ENCODE data around the gene CDKAL1. TPM values are rescaled to one million over a fixed set of nuclear protein-coding genes. Genes with fewer than 3 reads are reported as not detected.

The CDKAL1 gene
- total and polyA plus RNA-seq, 4 donors, result 2.0 to 12.9 (median 6.7) TPM

- 45% methylated on average over 4 of the region's 4 CpGs for WGBS
- peaks cover 0 to 7% (median 3%) of the 10 kb centered on the region in 4 donors for H3K4me1 ChIP-seq (ENCODE audit: control insufficient read depth in 4 of 4, insufficient read depth in 4 of 4, low read length in 3 of 4)
- H3K27ac ChIP-seq (ENCODE audit: low read depth in 1 of 2, low read length in 2 of 2), result peak overlapping the region in 1 of 2 donors; percentile 11
- no peaks in the 10 kb centered on the region for H3K27me3 ChIP-seq (ENCODE audit: control insufficient read depth in 4 of 4, insufficient read depth in 4 of 4, low read length in 3 of 4)
- H3K9ac ChIP-seq (ENCODE audit: low read depth in 1 of 2, low read length in 2 of 2), result no peak overlapping the region
- no peaks in the 10 kb centered on the region for H3K9me3 ChIP-seq (ENCODE audit: control insufficient read depth in 4 of 4, low read length in 3 of 4)
- no peaks in the 10 kb centered on the region for H3K36me3 ChIP-seq (ENCODE audit: control insufficient read depth in 4 of 4, insufficient read depth in 3 of 4, low read depth in 1 of 4, low read length in 3 of 4)
- DNase-seq (ENCODE audit: low spot score), result no peak
- H3K4me3 ChIP-seq (ENCODE audit: low read depth in 1 of 3, low read length in 3 of 3), result no peak overlapping the region
- TF ChIP-seq HNF4A (conservative IDR thresholded peaks at IDR 0.05) (peak; percentile 25 to 73), MAX (IDR thresholded peaks at IDR 0.05) (no peak), RAD21 (IDR thresholded peaks at IDR 0.05) (peak; percentile 31 to 34), JUND (IDR thresholded peaks at IDR 0.05) (peak in 1 of 2 donors; percentile 59), EGR1 (IDR thresholded peaks at IDR 0.05; ENCODE audit: low read depth in 2 of 2) (no peak), RXRA (IDR thresholded peaks at IDR 0.05) (peak; percentile 82 to 87), TAF1 (conservative IDR thresholded peaks at IDR 0.05) (no peak), SP1 (IDR thresholded peaks at IDR 0.05) (no peak), CTCF (IDR thresholded peaks at IDR 0.05; ENCODE audit: low read depth, low read length, missing input control) (no peak), YY1 (IDR thresholded peaks at IDR 0.05) (peak; percentile 85), ZBTB33 (IDR thresholded peaks at IDR 0.05) (peak; percentile 40)
These were observed 577.0 kb downstream of the CDKAL1 start for GRCh38 chr6:21111093-21111725.

- Histone ChIP-seq H3K36me3 (ENCODE audit: control insufficient read depth in 4 of 4, insufficient read depth in 3 of 4, low read depth in 1 of 4, low read length in 3 of 4) (no peaks in the 10 kb centered on the region), H3K4me3 (ENCODE audit: low read depth in 1 of 3, low read length in 3 of 3) (no peak overlapping the region), H3K9ac (ENCODE audit: low read depth in 1 of 2, low read length in 2 of 2) (no peak overlapping the region), H3K9me3 (ENCODE audit: control insufficient read depth in 4 of 4, low read length in 3 of 4) (no peaks in the 10 kb centered on the region), H3K27me3 (ENCODE audit: control insufficient read depth in 4 of 4, insufficient read depth in 4 of 4, low read length in 3 of 4) (no peaks in the 10 kb centered on the region), H3K4me1 (ENCODE audit: control insufficient read depth in 4 of 4, insufficient read depth in 4 of 4, low read length in 3 of 4) (peaks cover 0 to 7% (median 3%) of the 10 kb centered on the region in 4 donors), H3K27ac (ENCODE audit: low read depth in 1 of 2, low read length in 2 of 2) (no peak overlapping the region)
- 32% methylated on average over 2 of the region's 2 CpGs for WGBS
- DNase-seq (ENCODE audit: low spot score), result no peak
- no peak for TF ChIP-seq REST (IDR thresholded peaks at IDR 0.05)
- peak; percentile 17 for TF ChIP-seq YY1 (IDR thresholded peaks at IDR 0.05)
- no peak for TF ChIP-seq FOXA1 (IDR thresholded peaks at IDR 0.05)
- no peak for TF ChIP-seq NR2F2 (IDR thresholded peaks at IDR 0.05)
- TF ChIP-seq MAX (IDR thresholded peaks at IDR 0.05), result no peak
- no peak for TF ChIP-seq SP1 (IDR thresholded peaks at IDR 0.05)
- TF ChIP-seq HNF4G (IDR thresholded peaks at IDR 0.05), result no peak
- TF ChIP-seq RXRA (IDR thresholded peaks at IDR 0.05), result peak in 1 of 2 donors; percentile 14
- no peak for TF ChIP-seq GABPA (IDR thresholded peaks at IDR 0.05 in 1 of 2, conservative IDR thresholded peaks at IDR 0.05 in 1 of 2)
- peak; percentile 31 to 39 for TF ChIP-seq HNF4A (conservative IDR thresholded peaks at IDR 0.05)
- TF ChIP-seq CTCF (IDR thresholded peaks at IDR 0.05; ENCODE audit: low read depth, low read length, missing input control), result no peak
- no peak for TF ChIP-seq ZBTB33 (IDR thresholded peaks at IDR 0.05)
- no peak for TF ChIP-seq TAF1 (conservative IDR thresholded peaks at IDR 0.05)
- peak; percentile 6 to 9 for TF ChIP-seq RAD21 (IDR thresholded peaks at IDR 0.05)
- no peak for TF ChIP-seq FOXA2 (IDR thresholded peaks at IDR 0.05)
- TF ChIP-seq JUND (IDR thresholded peaks at IDR 0.05), result no peak
These were observed 580.9 kb downstream of the CDKAL1 start for GRCh38 chr6:21115111-21115510.

Measured in liver (tissue), 9 donors.